Stimulated activated CD8-positive, alpha-beta memory T cell treated with anti-CD3 and anti-CD28 coated beads, Interleukin-7, amount 100 ng/mL, for 24 hours (primary cell): ENCODE data around the gene RALBP1.
"Not testable (repeated sequence)": the region's sequence is repeated elsewhere in the genome, so short reads cannot be mapped to it uniquely, and the experiment has no call there.

Experiments used
- DNase-seq: peaks from one replicate; pipeline ENCODE4 v3.0.0-alpha.2; 2020; ENCODE audit warnings: low read depth

RALBP1 gene

GRCh38 chr18:9454061-9454703, 21.1 kb upstream of the RALBP1 start:
- no peak for DNase-seq

GRCh38 chr18:9455718-9456511, 19.4 kb upstream of the RALBP1 start:
- DNase-seq, result no peak

- DNase-seq, result no peak
Measured at GRCh38 chr18:9466127-9466526, 9.2 kb upstream of the RALBP1 start.

GRCh38 chr18:9466846-9467245, 8.5 kb upstream of the RALBP1 start:
- no peak for DNase-seq

GRCh38 chr18:9468998-9469397, 6.3 kb upstream of the RALBP1 start:
- DNase-seq, result no peak

GRCh38 chr18:9469685-9470084, 5.6 kb upstream of the RALBP1 start:
- no peak for DNase-seq

- DNase-seq, result no peak
Measured at GRCh38 chr18:9474108-9474982, 968 bp upstream of the RALBP1 start.

GRCh38 chr18:9475643-9476591, 604 bp downstream of the RALBP1 start:
- no peak for DNase-seq

- DNase-seq, result not testable (repeated sequence)
Measured at GRCh38 chr18:9476949-9477348, 1.6 kb downstream of the RALBP1 start.

- DNase-seq, result no peak
Measured at GRCh38 chr18:9477509-9477908, 2.2 kb downstream of the RALBP1 start.

- DNase-seq, result no peak
Measured at GRCh38 chr18:9478545-9478944, 3.2 kb downstream of the RALBP1 start.

- no peak for DNase-seq
Measured at GRCh38 chr18:9482790-9483189, 7.5 kb downstream of the RALBP1 start.

GRCh38 chr18:9483526-9483925, 8.2 kb downstream of the RALBP1 start:
- DNase-seq, result no peak

GRCh38 chr18:9484856-9485255, 9.5 kb downstream of the RALBP1 start:
- DNase-seq, result not testable (repeated sequence)

- DNase-seq, result no peak
Measured at GRCh38 chr18:9488538-9488937, 13.2 kb downstream of the RALBP1 start.

- no peak for DNase-seq
Measured at GRCh38 chr18:9494778-9495331, 19.5 kb downstream of the RALBP1 start.

GRCh38 chr18:9495465-9495864, 20.2 kb downstream of the RALBP1 start:
- no peak for DNase-seq

GRCh38 chr18:9495916-9496705, 20.8 kb downstream of the RALBP1 start:
- no peak for DNase-seq

- DNase-seq, result no peak
Measured at GRCh38 chr18:9506046-9506792, 30.9 kb downstream of the RALBP1 start.
